GM12801 (cell line): ENCODE data around the gene DOCK9.

Experiments used
- TF ChIP-seq, protein P1 (sequence below): IDR thresholded peaks from one replicate; pipeline ENCODE4 v1.5.1; 2011; ENCODE audit warnings: control low read depth; ENCODE audit not compliant: insufficient read length; ENCODE audit errors: extremely low read depth

The DOCK9 gene

DNA sequence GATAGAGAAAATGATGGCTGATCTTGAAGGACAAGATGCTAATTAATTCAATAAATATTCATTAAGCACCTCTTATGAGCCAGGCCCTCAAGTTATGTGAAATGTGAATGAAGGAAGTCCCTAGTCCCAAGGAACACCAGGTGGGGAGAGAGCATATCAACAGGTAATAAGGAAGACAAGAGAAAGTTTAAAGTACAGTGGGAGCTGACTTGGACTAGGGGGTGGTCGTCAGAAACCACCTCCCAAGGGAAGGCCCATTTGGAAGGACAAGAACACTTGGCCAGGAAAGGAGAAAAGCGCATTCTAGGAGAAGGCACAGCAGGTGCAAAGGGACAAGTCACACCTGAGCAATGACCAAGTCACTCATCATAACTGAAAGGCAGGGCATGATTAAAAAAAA lies 72.7 kb downstream of the DOCK9 start:
- TF ChIP-seq, protein P1, sequence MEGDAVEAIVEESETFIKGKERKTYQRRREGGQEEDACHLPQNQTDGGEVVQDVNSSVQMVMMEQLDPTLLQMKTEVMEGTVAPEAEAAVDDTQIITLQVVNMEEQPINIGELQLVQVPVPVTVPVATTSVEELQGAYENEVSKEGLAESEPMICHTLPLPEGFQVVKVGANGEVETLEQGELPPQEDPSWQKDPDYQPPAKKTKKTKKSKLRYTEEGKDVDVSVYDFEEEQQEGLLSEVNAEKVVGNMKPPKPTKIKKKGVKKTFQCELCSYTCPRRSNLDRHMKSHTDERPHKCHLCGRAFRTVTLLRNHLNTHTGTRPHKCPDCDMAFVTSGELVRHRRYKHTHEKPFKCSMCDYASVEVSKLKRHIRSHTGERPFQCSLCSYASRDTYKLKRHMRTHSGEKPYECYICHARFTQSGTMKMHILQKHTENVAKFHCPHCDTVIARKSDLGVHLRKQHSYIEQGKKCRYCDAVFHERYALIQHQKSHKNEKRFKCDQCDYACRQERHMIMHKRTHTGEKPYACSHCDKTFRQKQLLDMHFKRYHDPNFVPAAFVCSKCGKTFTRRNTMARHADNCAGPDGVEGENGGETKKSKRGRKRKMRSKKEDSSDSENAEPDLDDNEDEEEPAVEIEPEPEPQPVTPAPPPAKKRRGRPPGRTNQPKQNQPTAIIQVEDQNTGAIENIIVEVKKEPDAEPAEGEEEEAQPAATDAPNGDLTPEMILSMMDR: no peak

DNA sequence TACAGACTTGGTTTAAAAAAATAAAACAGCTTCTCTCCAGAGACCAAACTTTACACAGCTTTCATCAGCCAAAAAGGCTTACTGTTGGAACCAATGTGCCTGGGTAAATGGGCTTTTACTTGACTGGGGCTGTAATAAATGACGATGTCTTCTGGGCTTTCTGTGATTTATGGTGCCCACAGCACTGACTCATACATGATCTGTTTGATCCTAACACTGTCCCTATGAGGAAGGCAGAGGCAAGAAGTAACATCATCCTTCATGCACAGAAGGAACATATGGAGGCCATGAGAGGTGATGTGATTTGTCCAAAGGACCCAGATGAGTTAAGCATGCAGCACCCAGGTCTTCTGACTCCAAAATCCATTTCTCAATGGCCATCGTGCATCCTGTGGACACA lies 77.4 kb downstream of the DOCK9 start:
- TF ChIP-seq, protein P1: no peak

DNA sequence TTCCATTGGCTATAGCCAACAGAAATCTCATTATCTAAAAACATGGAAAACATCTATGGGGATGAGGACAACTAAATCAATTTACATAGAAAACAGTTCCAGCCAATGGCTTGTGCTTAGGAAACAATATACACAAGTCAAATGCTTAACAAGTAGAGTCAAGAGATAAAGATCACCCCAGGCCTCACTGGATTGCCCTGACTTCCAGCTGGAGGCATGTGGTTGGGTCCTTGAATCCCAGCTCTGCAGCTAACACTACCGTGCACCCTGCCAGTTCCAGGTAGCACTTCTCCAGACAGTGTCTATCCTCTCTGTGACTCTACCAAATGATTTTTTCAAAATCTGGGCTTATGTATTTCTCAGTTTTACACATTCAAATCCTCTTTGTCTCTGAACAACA lies 80.2 kb downstream of the DOCK9 start:
- TF ChIP-seq, protein P1: no peak

DNA sequence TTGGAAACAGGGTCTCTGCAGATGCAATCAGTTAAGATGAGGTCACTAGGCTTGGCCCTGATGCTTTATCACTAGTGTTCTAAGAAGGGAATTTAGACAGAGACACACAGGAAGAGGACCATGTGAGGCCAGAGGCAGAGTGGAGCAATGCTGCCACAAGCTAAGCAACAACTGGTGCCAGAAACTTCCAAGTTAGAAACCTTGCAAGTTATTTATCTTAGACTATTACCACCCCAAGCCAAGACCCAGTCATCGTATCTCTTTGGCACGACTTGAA lies 81.1 kb downstream of the DOCK9 start:
- TF ChIP-seq, protein P1: no peak

DNA sequence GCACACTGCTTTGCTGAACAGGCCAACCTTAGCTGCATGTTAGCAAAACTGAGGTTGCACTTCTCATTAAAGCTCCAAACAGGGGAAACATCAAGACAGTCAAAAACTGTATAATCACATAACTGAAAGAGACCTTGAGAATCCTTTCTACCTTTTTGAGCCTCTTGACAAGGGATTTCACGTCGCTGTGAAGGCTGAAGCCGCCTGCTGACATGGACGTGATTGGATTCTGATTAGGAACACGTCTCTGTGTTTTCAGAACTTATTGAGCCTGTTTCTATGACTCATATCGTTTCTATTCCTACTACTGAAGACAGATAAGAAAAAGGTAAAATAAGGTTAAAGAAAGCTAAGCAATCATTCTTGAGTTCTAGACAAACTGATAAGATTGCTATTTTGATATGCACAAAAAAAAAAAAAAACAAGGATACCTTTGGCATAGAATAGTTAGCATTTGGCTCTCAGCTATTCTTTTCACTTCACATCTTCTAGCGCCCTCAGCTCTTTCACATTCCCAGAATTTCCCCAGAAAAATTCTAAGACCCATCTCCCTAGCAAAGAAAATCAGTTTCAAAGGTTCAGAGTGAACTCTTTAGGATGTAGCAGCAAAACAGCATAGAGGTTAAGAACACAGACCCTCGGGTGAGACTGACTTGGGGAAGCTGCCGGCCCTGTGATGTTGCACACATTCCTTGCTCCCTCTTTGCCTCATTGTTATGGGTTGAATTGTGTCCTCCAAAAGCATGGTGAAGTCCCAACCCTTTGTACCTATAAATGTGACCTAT lies 81.6 kb downstream of the DOCK9 start:
- TF ChIP-seq, protein P1: no peak

DNA sequence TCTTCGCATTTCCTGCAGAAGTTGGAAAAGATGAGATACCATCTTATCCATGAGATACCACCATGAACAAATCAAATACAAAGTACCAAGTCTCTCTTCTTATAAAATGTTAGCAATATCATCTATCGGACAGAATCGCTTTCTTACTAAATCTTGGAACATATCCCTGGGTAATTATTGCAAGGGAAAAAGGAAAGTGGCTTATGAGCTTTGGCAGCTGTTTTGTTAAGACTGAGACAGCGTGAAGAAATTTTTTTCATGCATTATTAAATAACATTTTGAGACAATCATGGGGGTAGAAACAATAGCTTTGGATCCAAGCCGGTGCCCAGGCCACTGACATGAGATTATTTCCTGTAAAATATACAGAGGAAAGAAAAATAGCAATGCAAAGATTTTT lies 84.5 kb downstream of the DOCK9 start:
- TF ChIP-seq, protein P1: no peak

DNA sequence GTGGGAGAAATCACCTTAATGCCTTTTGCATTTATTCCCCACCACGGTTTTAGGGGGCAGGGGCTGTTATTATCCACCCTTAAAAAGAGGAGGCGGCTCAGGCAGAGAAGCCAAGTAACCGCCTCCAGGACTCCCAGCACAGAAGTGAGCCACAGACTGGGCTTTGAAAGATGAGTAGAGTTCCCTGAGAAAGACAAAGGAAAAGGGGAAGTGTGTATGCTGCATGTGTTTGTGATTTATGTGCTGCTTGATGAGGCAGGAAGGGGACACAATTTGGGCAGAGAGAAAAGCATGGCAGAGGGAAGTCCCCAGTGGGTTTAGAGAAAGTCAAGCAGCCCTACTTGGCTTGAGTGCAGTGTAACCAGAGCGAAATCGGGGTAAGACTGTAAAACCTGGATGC lies 85.0 kb downstream of the DOCK9 start:
- TF ChIP-seq, protein P1: no peak

DNA sequence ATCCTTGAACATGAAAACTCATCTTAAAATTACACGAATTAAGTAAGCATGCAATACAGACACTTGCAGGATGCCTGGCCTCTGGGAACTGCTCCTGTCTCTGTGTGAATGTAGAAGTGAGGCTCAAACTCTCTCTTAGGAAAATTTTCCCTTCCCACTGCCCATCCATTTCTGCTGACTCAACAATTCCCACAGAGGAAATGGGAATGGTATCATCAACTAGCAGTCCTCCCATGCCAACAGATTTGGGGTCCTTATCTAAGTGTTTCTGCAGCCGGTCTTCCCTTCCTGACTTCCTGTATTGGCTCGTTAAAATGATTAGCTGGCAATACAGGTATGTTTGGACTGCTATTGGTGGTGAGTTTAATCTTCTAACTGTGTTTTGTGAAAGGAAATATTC lies 85.8 kb downstream of the DOCK9 start:
- TF ChIP-seq, protein P1: no peak
